HL-60 (cell line): ENCODE measurements around the gene CDC42BPB.

Experiments used
- GABPA ChIP-seq: IDR thresholded peaks from 2 replicates; pipeline ENCODE4 v1.6.1; 2012; ENCODE audit warnings: low read depth
- POLR2AphosphoS5 ChIP-seq: IDR thresholded peaks from 2 replicates; pipeline ENCODE4 v1.6.1; 2012; ENCODE audit warnings: low read depth
- TF ChIP-seq, protein P1 (sequence below): IDR thresholded peaks from one replicate; pipeline ENCODE4 v1.5.1; 2011; ENCODE audit warnings: low read length, control low read depth, inconsistent platforms; ENCODE audit not compliant: insufficient read depth
- TF ChIP-seq, protein P2 (sequence below): IDR thresholded peaks from 2 replicates; pipeline ENCODE4 v1.6.1; 2012; ENCODE audit warnings: low read depth; ENCODE audit not compliant: insufficient replicate concordance

GRCh38 chr14:102902086-102902485 lies 155.3 kb downstream of the CDC42BPB start:
- TF ChIP-seq, protein P1, sequence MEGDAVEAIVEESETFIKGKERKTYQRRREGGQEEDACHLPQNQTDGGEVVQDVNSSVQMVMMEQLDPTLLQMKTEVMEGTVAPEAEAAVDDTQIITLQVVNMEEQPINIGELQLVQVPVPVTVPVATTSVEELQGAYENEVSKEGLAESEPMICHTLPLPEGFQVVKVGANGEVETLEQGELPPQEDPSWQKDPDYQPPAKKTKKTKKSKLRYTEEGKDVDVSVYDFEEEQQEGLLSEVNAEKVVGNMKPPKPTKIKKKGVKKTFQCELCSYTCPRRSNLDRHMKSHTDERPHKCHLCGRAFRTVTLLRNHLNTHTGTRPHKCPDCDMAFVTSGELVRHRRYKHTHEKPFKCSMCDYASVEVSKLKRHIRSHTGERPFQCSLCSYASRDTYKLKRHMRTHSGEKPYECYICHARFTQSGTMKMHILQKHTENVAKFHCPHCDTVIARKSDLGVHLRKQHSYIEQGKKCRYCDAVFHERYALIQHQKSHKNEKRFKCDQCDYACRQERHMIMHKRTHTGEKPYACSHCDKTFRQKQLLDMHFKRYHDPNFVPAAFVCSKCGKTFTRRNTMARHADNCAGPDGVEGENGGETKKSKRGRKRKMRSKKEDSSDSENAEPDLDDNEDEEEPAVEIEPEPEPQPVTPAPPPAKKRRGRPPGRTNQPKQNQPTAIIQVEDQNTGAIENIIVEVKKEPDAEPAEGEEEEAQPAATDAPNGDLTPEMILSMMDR: no peak
- TF ChIP-seq, protein P2, sequence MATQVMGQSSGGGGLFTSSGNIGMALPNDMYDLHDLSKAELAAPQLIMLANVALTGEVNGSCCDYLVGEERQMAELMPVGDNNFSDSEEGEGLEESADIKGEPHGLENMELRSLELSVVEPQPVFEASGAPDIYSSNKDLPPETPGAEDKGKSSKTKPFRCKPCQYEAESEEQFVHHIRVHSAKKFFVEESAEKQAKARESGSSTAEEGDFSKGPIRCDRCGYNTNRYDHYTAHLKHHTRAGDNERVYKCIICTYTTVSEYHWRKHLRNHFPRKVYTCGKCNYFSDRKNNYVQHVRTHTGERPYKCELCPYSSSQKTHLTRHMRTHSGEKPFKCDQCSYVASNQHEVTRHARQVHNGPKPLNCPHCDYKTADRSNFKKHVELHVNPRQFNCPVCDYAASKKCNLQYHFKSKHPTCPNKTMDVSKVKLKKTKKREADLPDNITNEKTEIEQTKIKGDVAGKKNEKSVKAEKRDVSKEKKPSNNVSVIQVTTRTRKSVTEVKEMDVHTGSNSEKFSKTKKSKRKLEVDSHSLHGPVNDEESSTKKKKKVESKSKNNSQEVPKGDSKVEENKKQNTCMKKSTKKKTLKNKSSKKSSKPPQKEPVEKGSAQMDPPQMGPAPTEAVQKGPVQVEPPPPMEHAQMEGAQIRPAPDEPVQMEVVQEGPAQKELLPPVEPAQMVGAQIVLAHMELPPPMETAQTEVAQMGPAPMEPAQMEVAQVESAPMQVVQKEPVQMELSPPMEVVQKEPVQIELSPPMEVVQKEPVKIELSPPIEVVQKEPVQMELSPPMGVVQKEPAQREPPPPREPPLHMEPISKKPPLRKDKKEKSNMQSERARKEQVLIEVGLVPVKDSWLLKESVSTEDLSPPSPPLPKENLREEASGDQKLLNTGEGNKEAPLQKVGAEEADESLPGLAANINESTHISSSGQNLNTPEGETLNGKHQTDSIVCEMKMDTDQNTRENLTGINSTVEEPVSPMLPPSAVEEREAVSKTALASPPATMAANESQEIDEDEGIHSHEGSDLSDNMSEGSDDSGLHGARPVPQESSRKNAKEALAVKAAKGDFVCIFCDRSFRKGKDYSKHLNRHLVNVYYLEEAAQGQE: no peak
- TF ChIP-seq POLR2AphosphoS5: no peak
- TF ChIP-seq GABPA: no peak
